ENCODE results near the gene TNS2.

The TNS2 gene

GRCh38 chr12:53055471-53056266 is 5.8 kb downstream of the TNS2 start:
- Histone ChIP-seq H2AFZ (ENCODE audit: low read length) (no peak overlapping the region), H3F3A (ENCODE audit: insufficient read depth, low read length) (no peaks in the 10 kb centered on the region), H3K36me3 (ENCODE audit: insufficient read depth, low read length) (no peaks in the 10 kb centered on the region), H3K9ac (ENCODE audit: low read length) (no peak overlapping the region), H3K4me2 (ENCODE audit: low read length) (no peak overlapping the region), H3K79me2 (ENCODE audit: insufficient read depth, low read length) (no peaks in the 10 kb centered on the region), H3K4me3 (ENCODE audit: low read depth, low read length, poor library complexity, severe bottlenecking) (no peak overlapping the region), H3K27ac (ENCODE audit: low read depth, low read length, poor library complexity, severe bottlenecking) (no peak overlapping the region), H3K9me3 (ENCODE audit: low read length) (no peaks in the 10 kb centered on the region), H3K9me2 (ENCODE audit: low read depth, low read length) (no peaks in the 10 kb centered on the region), H3K4me1 (ENCODE audit: insufficient read depth, low read length, severe bottlenecking) (peaks cover 6% of the 10 kb centered on the region), H4K20me1 (ENCODE audit: insufficient read depth, low read length) (no peaks in the 10 kb centered on the region), H3K27me3 (ENCODE audit: insufficient read depth, low read length) (peaks cover 7% of the 10 kb centered on the region; the same call in 1 of the 2 replicates)
- TF ChIP-seq, protein P1, sequence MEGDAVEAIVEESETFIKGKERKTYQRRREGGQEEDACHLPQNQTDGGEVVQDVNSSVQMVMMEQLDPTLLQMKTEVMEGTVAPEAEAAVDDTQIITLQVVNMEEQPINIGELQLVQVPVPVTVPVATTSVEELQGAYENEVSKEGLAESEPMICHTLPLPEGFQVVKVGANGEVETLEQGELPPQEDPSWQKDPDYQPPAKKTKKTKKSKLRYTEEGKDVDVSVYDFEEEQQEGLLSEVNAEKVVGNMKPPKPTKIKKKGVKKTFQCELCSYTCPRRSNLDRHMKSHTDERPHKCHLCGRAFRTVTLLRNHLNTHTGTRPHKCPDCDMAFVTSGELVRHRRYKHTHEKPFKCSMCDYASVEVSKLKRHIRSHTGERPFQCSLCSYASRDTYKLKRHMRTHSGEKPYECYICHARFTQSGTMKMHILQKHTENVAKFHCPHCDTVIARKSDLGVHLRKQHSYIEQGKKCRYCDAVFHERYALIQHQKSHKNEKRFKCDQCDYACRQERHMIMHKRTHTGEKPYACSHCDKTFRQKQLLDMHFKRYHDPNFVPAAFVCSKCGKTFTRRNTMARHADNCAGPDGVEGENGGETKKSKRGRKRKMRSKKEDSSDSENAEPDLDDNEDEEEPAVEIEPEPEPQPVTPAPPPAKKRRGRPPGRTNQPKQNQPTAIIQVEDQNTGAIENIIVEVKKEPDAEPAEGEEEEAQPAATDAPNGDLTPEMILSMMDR (IDR thresholded peaks at IDR 0.05; ENCODE audit: low read length): no peak
- TF ChIP-seq EZH2 (IDR thresholded peaks at IDR 0.05; ENCODE audit: borderline replicate concordance, low read length): no peak

GRCh38 chr12:53056296-53056695 is 6.4 kb downstream of the TNS2 start:
- H3K27me3 ChIP-seq (ENCODE audit: insufficient read depth, low read length): peaks cover 7% of the 10 kb centered on the region; the same call in 1 of the 2 replicates

GRCh38 chr12:53056901-53057300 is 7.0 kb downstream of the TNS2 start:
- Histone ChIP-seq H3F3A (ENCODE audit: insufficient read depth, low read length) (no peaks in the 10 kb centered on the region), H4K20me1 (ENCODE audit: insufficient read depth, low read length) (no peaks in the 10 kb centered on the region), H3K9me3 (ENCODE audit: low read length) (no peaks in the 10 kb centered on the region), H3K79me2 (ENCODE audit: insufficient read depth, low read length) (no peaks in the 10 kb centered on the region), H3K4me3 (ENCODE audit: low read depth, low read length, poor library complexity, severe bottlenecking) (no peak overlapping the region), H3K9me2 (ENCODE audit: low read depth, low read length) (no peaks in the 10 kb centered on the region), H3K4me2 (ENCODE audit: low read length) (no peak overlapping the region), H3K27ac (ENCODE audit: low read depth, low read length, poor library complexity, severe bottlenecking) (no peak overlapping the region), H3K36me3 (ENCODE audit: insufficient read depth, low read length) (no peaks in the 10 kb centered on the region), H3K27me3 (ENCODE audit: insufficient read depth, low read length) (peaks cover 7% of the 10 kb centered on the region; the same call in 1 of the 2 replicates), H3K9ac (ENCODE audit: low read length) (no peak overlapping the region), H2AFZ (ENCODE audit: low read length) (no peak overlapping the region), H3K4me1 (ENCODE audit: insufficient read depth, low read length, severe bottlenecking) (peaks cover 15% of the 10 kb centered on the region)
- TF ChIP-seq EZH2 (IDR thresholded peaks at IDR 0.05; ENCODE audit: borderline replicate concordance, low read length): no peak
- TF ChIP-seq, protein P1 (IDR thresholded peaks at IDR 0.05; ENCODE audit: low read length): no peak

More at GRCh38 chr12:53056296-53056695, 6.4 kb downstream of the TNS2 start:
- Histone ChIP-seq H4K20me1 (ENCODE audit: insufficient read depth, low read length) (no peaks in the 10 kb centered on the region), H3K9me3 (ENCODE audit: low read length) (no peaks in the 10 kb centered on the region), H3K4me2 (ENCODE audit: low read length) (no peak overlapping the region), H3K27ac (ENCODE audit: low read depth, low read length, poor library complexity, severe bottlenecking) (no peak overlapping the region), H3K4me1 (ENCODE audit: insufficient read depth, low read length, severe bottlenecking) (peaks cover 9% of the 10 kb centered on the region), H3K36me3 (ENCODE audit: insufficient read depth, low read length) (no peaks in the 10 kb centered on the region), H2AFZ (ENCODE audit: low read length) (no peak overlapping the region), H3K79me2 (ENCODE audit: insufficient read depth, low read length) (no peaks in the 10 kb centered on the region), H3F3A (ENCODE audit: insufficient read depth, low read length) (no peaks in the 10 kb centered on the region), H3K4me3 (ENCODE audit: low read depth, low read length, poor library complexity, severe bottlenecking) (no peak overlapping the region), H3K9ac (ENCODE audit: low read length) (no peak overlapping the region), H3K9me2 (ENCODE audit: low read depth, low read length) (no peaks in the 10 kb centered on the region)
- TF ChIP-seq, protein P1 (IDR thresholded peaks at IDR 0.05; ENCODE audit: low read length): no peak
- TF ChIP-seq EZH2 (IDR thresholded peaks at IDR 0.05; ENCODE audit: borderline replicate concordance, low read length): no peak
